Measurements from ENCODE around the gene TLNRD1.

TLNRD1 gene

GRCh38 chr15:80970018-80970657 lies 30.6 kb upstream of the TLNRD1 start:
- no peak for DNase-seq (ENCODE audit: low read depth)
- no peak overlapping the region for H3K4me3 ChIP-seq (ENCODE audit: low read depth, low read length)
- TF ChIP-seq CTCF (IDR thresholded peaks at IDR 0.05; ENCODE audit: low read depth, low read length, missing control alignments), result peak; percentile 79

- TF ChIP-seq CTCF (IDR thresholded peaks at IDR 0.05; ENCODE audit: low read depth, low read length, missing control alignments), result no peak
- DNase-seq (ENCODE audit: low read depth), result no peak
- H3K4me3 ChIP-seq (ENCODE audit: low read depth, low read length), result no peak overlapping the region
Observed at GRCh38 chr15:80970658-80971057, 30.1 kb upstream of the TLNRD1 start.

GRCh38 chr15:80971143-80971542 lies 29.6 kb upstream of the TLNRD1 start:
- DNase-seq (ENCODE audit: low read depth), result no peak
- no peak for TF ChIP-seq CTCF (IDR thresholded peaks at IDR 0.05; ENCODE audit: low read depth, low read length, missing control alignments)
- no peak overlapping the region for H3K4me3 ChIP-seq (ENCODE audit: low read depth, low read length)

- no peak overlapping the region for H3K4me3 ChIP-seq (ENCODE audit: low read depth, low read length)
- DNase-seq (ENCODE audit: low read depth), result no peak
- no peak for TF ChIP-seq CTCF (IDR thresholded peaks at IDR 0.05; ENCODE audit: low read depth, low read length, missing control alignments)
Observed at GRCh38 chr15:80972276-80972675, 28.4 kb upstream of the TLNRD1 start.

- no peak overlapping the region for H3K4me3 ChIP-seq (ENCODE audit: low read depth, low read length)
- TF ChIP-seq CTCF (IDR thresholded peaks at IDR 0.05; ENCODE audit: low read depth, low read length, missing control alignments), result no peak
- no peak for DNase-seq (ENCODE audit: low read depth)
Observed at GRCh38 chr15:80974914-80975313, 25.8 kb upstream of the TLNRD1 start.

- no peak for DNase-seq (ENCODE audit: low read depth)
- H3K4me3 ChIP-seq (ENCODE audit: low read depth, low read length), result no peak overlapping the region
- TF ChIP-seq CTCF (IDR thresholded peaks at IDR 0.05; ENCODE audit: low read depth, low read length, missing control alignments), result no peak
Observed at GRCh38 chr15:80976851-80977250, 23.9 kb upstream of the TLNRD1 start.

- DNase-seq (ENCODE audit: low read depth), result no peak
- peak; percentile 50 for TF ChIP-seq CTCF (IDR thresholded peaks at IDR 0.05; ENCODE audit: low read depth, low read length, missing control alignments)
- H3K4me3 ChIP-seq (ENCODE audit: low read depth, low read length), result no peak overlapping the region
Observed at GRCh38 chr15:80977627-80978036, 23.1 kb upstream of the TLNRD1 start.
